Activated B cell treated with CpG ODN at 0.5 μM for 24 hours (primary cell): Measurements from ENCODE around the gene DDI2. TPM values are rescaled to one million over a fixed set of nuclear protein-coding genes. Genes with fewer than 3 reads are reported as not detected.
"Not testable (repeated sequence)": the region's sequence is repeated elsewhere in the genome, so short reads cannot be mapped to it uniquely, and the experiment has no call there.

ENCODE experiments used
- ATAC-seq: fragments of 200-7000 bp; cut with Tn5 transposase; one replicate; pipeline ENCODE4 v1.10.0; 2021; ENCODE audit warnings: low read depth, mild to moderate bottlenecking, moderate library complexity
- CTCF ChIA-PET: fragments of 350-600 bp; sonication (Branson Sonifier 250); formaldehyde crosslinking; loops from one replicate; lab custom pipeline; 2021; ENCODE audit warnings: antibody characterized with exemption; lab: Charles Lee
- POLR2A ChIA-PET: fragments of 350-600 bp; sonication (Branson Sonifier 250); formaldehyde crosslinking; loops from one replicate; lab custom pipeline; 2021; ENCODE audit warnings: antibody characterized with exemption; lab: Charles Lee
- DNase-seq: peaks from one replicate; pipeline ENCODE4 v3.0.0; 2022
- H3K27ac Mint-ChIP-seq: one replicate; pipeline ENCODE4 v1.8.0; 2020; ENCODE audit warnings: mixed read lengths
- H3K27me3 Mint-ChIP-seq: one replicate; pipeline ENCODE4 v1.8.0; 2021; ENCODE audit warnings: mixed read lengths
- H3K36me3 Mint-ChIP-seq: one replicate; pipeline ENCODE4 v1.8.0; 2021; ENCODE audit warnings: low read depth, mixed read lengths
- H3K4me1 Mint-ChIP-seq: one replicate; pipeline ENCODE4 v1.8.0; 2021; ENCODE audit warnings: mixed read lengths
- H3K4me3 Mint-ChIP-seq: one replicate; pipeline ENCODE4 v1.8.0; 2020; ENCODE audit warnings: mild to moderate bottlenecking, mixed read lengths
- H3K9me3 Mint-ChIP-seq: one replicate; pipeline ENCODE4 v1.8.0; 2020; ENCODE audit warnings: mixed read lengths
- intact Hi-C: fragments of 100-400 bp; cut with micrococcal nuclease; formaldehyde crosslinking; loops from one replicate; pipeline ENCODE4 v1.15.1; 2024
- total RNA-seq: library from RNA; stranded (reverse); gene quantifications from 2 replicates; pipeline ENCODE4 v1.2.3, GENCODE V29; 2022
- TF ChIP-seq, protein P1 (sequence below): fragments of 200-600 bp; IDR thresholded peaks from one replicate; pipeline ENCODE4 v1.8.0; 2022; ENCODE audit warnings: antibody characterized with exemption, mild to moderate bottlenecking

DDI2 gene
- total RNA-seq, 1 donor from 2014 or later: 59.1 TPM

DNA sequence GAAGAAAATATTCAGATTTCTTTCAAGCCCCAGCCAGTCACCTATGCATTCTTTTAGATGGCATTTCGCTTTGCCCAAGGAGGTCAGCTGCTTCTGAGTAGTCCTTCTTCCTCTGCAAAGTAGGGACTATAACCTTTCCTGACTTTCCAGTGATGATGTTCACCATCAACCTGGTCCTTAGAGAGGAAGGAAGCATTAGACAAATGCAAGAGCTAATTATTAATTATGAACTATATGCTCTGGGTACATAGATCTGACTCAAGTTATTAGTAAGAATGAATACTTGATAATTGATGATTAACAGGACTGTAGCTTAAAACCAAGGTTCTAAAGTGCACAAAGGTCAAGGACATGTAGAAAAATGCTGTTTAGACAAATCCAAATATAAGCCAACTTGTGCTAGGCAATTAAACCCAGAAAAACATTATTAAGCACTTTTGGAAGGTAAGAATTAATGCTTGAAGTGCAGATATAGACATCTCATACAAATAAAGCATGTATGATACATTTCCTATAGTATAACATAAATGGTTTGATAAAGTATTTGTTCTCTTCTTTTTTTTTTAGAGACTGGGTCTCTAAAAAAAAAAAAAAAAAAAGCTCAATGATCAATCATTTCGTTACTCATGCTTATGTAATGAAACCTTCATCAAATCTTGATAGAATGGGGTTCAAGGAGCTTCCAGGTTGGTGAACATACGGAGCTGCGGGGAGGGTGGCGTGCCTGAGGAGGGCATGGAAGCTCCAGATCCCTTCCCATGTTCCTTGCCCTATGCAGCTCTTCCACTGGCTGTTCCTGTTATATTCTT, 21.2 kb upstream of the DDI2 start:
- no peak for DNase-seq
- intact Hi-C loops: loop anchor here (1.0 kb wide), 1 partner anchor 145 kb away; no protein-coding TSS in a partner anchor
- Mint-ChIP-seq H3K4me3 (no peak overlapping the region), H3K27ac (no peak overlapping the region), H3K9me3 (no peaks in the 10 kb centered on the region), H3K36me3 (no peaks in the 10 kb centered on the region), H3K4me1 (no peaks in the 10 kb centered on the region), H3K27me3 (no peaks in the 10 kb centered on the region)
- no peak for ATAC-seq
- ChIA-PET CTCF (interaction anchor here (1.0 to 2.5 kb wide), 2 partner anchors 14 to 145 kb away, joined by 3 to 11 read pairs; no protein-coding TSS in a partner anchor), POLR2A (interaction anchor here (0.6 to 1.0 kb wide), 4 partner anchors 12 to 89 kb away, joined by 3 to 11 read pairs (median 3); no protein-coding TSS in a partner anchor)
- TF ChIP-seq, protein P1, sequence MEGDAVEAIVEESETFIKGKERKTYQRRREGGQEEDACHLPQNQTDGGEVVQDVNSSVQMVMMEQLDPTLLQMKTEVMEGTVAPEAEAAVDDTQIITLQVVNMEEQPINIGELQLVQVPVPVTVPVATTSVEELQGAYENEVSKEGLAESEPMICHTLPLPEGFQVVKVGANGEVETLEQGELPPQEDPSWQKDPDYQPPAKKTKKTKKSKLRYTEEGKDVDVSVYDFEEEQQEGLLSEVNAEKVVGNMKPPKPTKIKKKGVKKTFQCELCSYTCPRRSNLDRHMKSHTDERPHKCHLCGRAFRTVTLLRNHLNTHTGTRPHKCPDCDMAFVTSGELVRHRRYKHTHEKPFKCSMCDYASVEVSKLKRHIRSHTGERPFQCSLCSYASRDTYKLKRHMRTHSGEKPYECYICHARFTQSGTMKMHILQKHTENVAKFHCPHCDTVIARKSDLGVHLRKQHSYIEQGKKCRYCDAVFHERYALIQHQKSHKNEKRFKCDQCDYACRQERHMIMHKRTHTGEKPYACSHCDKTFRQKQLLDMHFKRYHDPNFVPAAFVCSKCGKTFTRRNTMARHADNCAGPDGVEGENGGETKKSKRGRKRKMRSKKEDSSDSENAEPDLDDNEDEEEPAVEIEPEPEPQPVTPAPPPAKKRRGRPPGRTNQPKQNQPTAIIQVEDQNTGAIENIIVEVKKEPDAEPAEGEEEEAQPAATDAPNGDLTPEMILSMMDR: no peak

DNA sequence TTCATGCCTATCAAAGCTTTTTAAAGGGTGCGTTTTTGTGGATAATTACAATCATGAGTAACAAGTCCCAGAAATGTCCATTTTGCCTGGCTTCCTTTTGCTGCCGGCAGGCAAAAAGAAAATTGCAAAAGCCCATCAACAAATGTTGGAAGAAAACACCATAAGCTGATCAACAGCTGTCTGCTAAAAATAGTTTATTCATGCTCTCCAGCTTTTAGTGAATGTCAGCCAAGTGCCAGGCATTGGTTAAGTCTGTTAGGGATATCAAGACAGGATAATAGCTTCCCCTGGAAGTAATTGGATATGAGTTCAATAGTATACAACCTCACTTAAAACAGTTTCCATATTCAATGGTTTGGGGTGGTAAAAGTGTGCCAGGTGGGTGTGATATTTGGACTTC, 18.8 kb upstream of the DDI2 start:
- no peaks in the 10 kb centered on the region for H3K36me3 Mint-ChIP-seq
- H3K9me3 Mint-ChIP-seq: no peaks in the 10 kb centered on the region
- DNase-seq: no peak
- TF ChIP-seq, protein P1: no peak
- peaks cover 6% of the 10 kb centered on the region for H3K4me1 Mint-ChIP-seq
- no peak overlapping the region for H3K27ac Mint-ChIP-seq
- H3K27me3 Mint-ChIP-seq: no peaks in the 10 kb centered on the region
- H3K4me3 Mint-ChIP-seq: no peak overlapping the region
- POLR2A ChIA-PET: no interaction called here
- intact Hi-C loops: no loop called here
- no peak for ATAC-seq
- CTCF ChIA-PET: interaction anchor here (0.6 to 1.4 kb wide), 3 partner anchors 14 to 143 kb away, joined by 3 read pairs; no protein-coding TSS in a partner anchor

DNA sequence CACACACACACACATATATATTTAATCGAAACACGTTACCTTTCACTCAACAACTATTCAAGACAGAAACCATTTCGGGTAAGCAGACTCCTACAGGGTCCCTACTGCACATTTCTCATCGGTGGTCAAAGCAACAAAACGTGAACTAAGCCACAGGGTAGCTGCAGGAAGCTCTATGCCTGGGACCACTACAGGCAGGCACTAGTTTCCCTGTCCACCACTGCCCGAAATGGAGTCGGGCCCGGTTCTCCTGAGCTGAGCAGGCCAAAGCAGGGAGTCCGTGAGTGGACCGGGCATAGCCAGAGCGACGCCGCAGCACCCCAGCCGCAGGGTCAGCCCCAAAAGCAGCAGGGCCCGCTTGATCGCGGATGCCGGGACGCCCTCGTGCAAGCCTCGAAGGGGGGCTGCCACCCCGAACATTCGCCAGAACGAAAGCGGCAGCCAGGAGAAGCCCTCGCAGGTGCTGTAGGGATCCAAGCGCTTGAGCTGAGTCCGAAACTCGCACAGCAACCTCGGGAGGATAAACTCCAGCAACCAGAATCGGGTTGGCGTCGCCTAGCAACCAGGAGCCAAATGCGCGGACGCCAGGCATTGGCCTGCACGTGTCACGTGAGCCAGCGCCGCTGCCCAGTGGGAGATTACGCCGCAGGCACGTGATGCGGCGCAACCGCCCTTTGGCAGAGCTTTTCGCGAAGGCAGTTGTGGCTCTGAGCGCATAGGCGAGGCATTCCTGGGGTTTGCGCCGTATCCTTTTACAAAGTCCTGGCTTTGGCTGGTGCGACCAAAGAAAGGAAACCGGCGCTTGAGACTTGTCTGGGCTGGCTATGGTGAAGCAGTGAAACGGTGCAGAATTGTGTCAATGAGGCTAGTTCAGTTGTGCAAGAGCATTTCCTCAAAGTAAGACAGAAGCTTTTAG, 13.9 kb upstream of the DDI2 start:
- H3K27me3 Mint-ChIP-seq: no peaks in the 10 kb centered on the region
- DNase-seq (peak; percentile 87), ATAC-seq (peak; percentile 94)
- ChIA-PET POLR2A (interaction anchor here (0.7 to 2.6 kb wide), 17 partner anchors 9 to 837 kb away, joined by 3 to 70 read pairs (median 7); partner anchors contain the start of genes AGMAT, DDI2, DNAJC16 and NECAP2), CTCF (interaction anchor here (0.6 to 1.2 kb wide), 4 partner anchors 9 to 88 kb away, joined by 3 read pairs; no protein-coding TSS in a partner anchor)
- H3K9me3 Mint-ChIP-seq: no peaks in the 10 kb centered on the region
- peaks cover 14% of the 10 kb centered on the region for H3K4me1 Mint-ChIP-seq
- H3K36me3 Mint-ChIP-seq: no peaks in the 10 kb centered on the region
- TF ChIP-seq, protein P1: no peak
- intact Hi-C loops: loop anchor here (1.0 to 5.0 kb wide), 6 partner anchors 14 to 94 kb away; partner anchors contain the start of genes DDI2 and PLEKHM2
- peak overlapping the region; percentile 85 for H3K4me3 Mint-ChIP-seq
- H3K27ac Mint-ChIP-seq: peak overlapping the region; percentile 81

GRCh38 chr1:15603966-15604282, 13.3 kb upstream of the DDI2 start:
- not testable (repeated sequence) for H3K27me3 Mint-ChIP-seq, DNase-seq, ATAC-seq, H3K36me3 Mint-ChIP-seq, H3K9me3 Mint-ChIP-seq
- intact Hi-C loops: loop anchor here (1.0 to 5.0 kb wide), 6 partner anchors 13 to 93 kb away; partner anchors contain the start of genes DDI2 and PLEKHM2
- peak overlapping the region; percentile 81 for H3K27ac Mint-ChIP-seq
- ChIA-PET CTCF (interaction anchor here (0.5 to 1.0 kb wide), 3 partner anchors 12 to 241 kb away, joined by 3 read pairs; no protein-coding TSS in a partner anchor), POLR2A (interaction anchor here (0.9 to 2.6 kb wide), 15 partner anchors 8 to 837 kb away, joined by 3 to 70 read pairs (median 7); partner anchors contain the start of genes AGMAT, DDI2, DNAJC16 and NECAP2)
- peaks cover 14% of the 10 kb centered on the region for H3K4me1 Mint-ChIP-seq
- H3K4me3 Mint-ChIP-seq: peak overlapping the region; percentile 85

DNA sequence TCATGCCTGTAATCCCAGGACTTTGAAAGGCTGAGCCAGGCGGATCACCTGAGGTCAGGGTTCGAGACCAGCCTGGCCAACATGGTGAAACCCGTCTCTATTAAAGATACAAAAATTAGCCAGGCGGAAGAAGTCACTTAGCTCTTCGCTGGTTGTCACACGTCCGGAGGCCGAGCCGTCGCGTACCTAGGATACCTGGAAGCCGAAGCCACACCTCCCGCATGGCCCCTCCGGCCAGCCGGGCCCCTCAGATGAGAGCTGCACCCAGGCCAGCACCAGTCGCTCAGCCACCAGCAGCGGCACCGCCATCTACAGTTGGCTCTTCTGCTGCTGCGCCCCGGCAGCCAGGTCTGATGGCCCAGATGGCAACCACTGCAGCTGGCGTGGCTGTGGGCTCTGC, 12.9 kb upstream of the DDI2 start:
- intact Hi-C loops: loop anchor here (5.0 kb wide), 1 partner anchor 93 kb away; no protein-coding TSS in a partner anchor
- H3K27me3 Mint-ChIP-seq, H3K36me3 Mint-ChIP-seq, ATAC-seq, DNase-seq, H3K27ac Mint-ChIP-seq, H3K9me3 Mint-ChIP-seq: not testable (repeated sequence)
- CTCF ChIA-PET: interaction anchor here (0.5 to 1.0 kb wide), 3 partner anchors 12 to 240 kb away, joined by 3 read pairs; no protein-coding TSS in a partner anchor
- POLR2A ChIA-PET: interaction anchor here (1.2 to 2.6 kb wide), 8 partner anchors 11 to 836 kb away, joined by 3 to 70 read pairs (median 10); partner anchors contain the start of genes AGMAT, DDI2, DNAJC16 and NECAP2
- H3K4me3 Mint-ChIP-seq: peak overlapping the region; percentile 85
- H3K4me1 Mint-ChIP-seq: peaks cover 14% of the 10 kb centered on the region
